Endothelial cell of umbilical vein (primary cell): Measurements from ENCODE around the gene SPG7. TPM values are rescaled to one million over a fixed set of nuclear protein-coding genes. Genes with fewer than 3 reads are reported as not detected.

Experiments used
- BruUV-seq: library from RNA; stranded (reverse); fragments of 400-500 nt; replicated peaks from 2 replicates; lab custom pipeline; 2021; lab: Mats Ljungman, UMichigan
- CTCF ChIA-PET: fragments of 300-600, 350-600 bp; sonication (Branson Sonifier 250); formaldehyde crosslinking; loops from one replicate; lab custom pipeline; 2021; ENCODE audit warnings: antibody characterized with exemption, inconsistent platforms; lab: Charles Lee
- POLR2A ChIA-PET: fragments of 300-600, 350-600 bp; sonication (Branson Sonifier 250); formaldehyde crosslinking; loops from one replicate; lab custom pipeline; 2021; ENCODE audit warnings: antibody characterized with exemption, inconsistent platforms; lab: Charles Lee
- DNase-seq: peaks from one replicate; pipeline ENCODE4 v3.0.0-alpha.2; 2011; ENCODE audit warnings: low read depth, low spot score
- FAIRE-seq: peaks from 2 replicates; lab custom pipeline; 2011; peaks lifted over from hg19 to GRCh38; lab: Jason Lieb, UNC
- H2AFZ ChIP-seq: 2 replicates; pipeline ENCODE4 v1.6.0; 2012; ENCODE audit warnings: low read depth, low read length, control low read depth, inconsistent platforms
- H3K27ac ChIP-seq: 2 replicates; pipeline ENCODE4 v1.5.1; 2011; ENCODE audit warnings: low read depth, mild to moderate bottlenecking, control low read depth, low read length, moderate library complexity; ENCODE audit not compliant: insufficient read depth
- H3K27me3 ChIP-seq, 2 experiments: 2 replicates each; pipeline versions ENCODE4 v1.6.0 to v1.6.1; 2011; ENCODE audit warnings: low read length in 2 of 2, mixed read lengths in 1 of 2; ENCODE audit not compliant: control insufficient read depth in 2 of 2, insufficient read depth in 2 of 2
- H3K36me3 ChIP-seq, 2 experiments: 2 replicates in 1 of 2; 3 replicates in 1 of 2; pipeline ENCODE4 v1.5.1; 2011; ENCODE audit warnings: low read length in 2 of 2, mild to moderate bottlenecking in 1 of 2, moderate library complexity in 1 of 2; ENCODE audit not compliant: control insufficient read depth in 2 of 2, insufficient read depth in 2 of 2; ENCODE audit errors: extremely low read depth in 1 of 2
- H3K4me1 ChIP-seq: 3 replicates; pipeline ENCODE4 v1.5.1; 2011; ENCODE audit warnings: mild to moderate bottlenecking, low read length; ENCODE audit not compliant: control insufficient read depth, insufficient read depth; ENCODE audit errors: extremely low read depth
- H3K4me2 ChIP-seq: 2 replicates; pipeline ENCODE4 v1.6.1; 2011; ENCODE audit warnings: low read length, control low read depth, mixed read lengths; ENCODE audit not compliant: insufficient read depth
- H3K4me3 ChIP-seq, 3 experiments: fragments of 200-600 bp in 1 of 3; sonication (generic), shearing (Covaris generic) in 1 of 3; replicated peaks in 1 of 3; 2 replicates each; pipeline ENCODE4 v1.5.1; 2011 to 2016; ENCODE audit warnings: control low read depth in 3 of 3, low read length in 3 of 3, mild to moderate bottlenecking in 2 of 3, inconsistent platforms in 1 of 3, low read depth in 1 of 3, moderate library complexity in 1 of 3; ENCODE audit not compliant: insufficient read depth in 1 of 3
- H3K79me2 ChIP-seq: 2 replicates; pipeline ENCODE4 v1.6.0; 2012; ENCODE audit warnings: low read length, inconsistent platforms; ENCODE audit not compliant: control insufficient read depth, insufficient read depth
- H3K9ac ChIP-seq: replicated peaks from 2 replicates; pipeline ENCODE3; 2011; ENCODE audit warnings: low read length, control low read depth; ENCODE audit not compliant: insufficient read depth; ENCODE audit errors: extremely low read depth
- H3K9me1 ChIP-seq: replicated peaks from 3 replicates; pipeline ENCODE4 v1.6.0; 2011; ENCODE audit warnings: mild to moderate bottlenecking, low read length; ENCODE audit not compliant: control insufficient read depth, insufficient read depth; ENCODE audit errors: extremely low read depth
- H3K9me3 ChIP-seq: replicated peaks from 2 replicates; pipeline ENCODE4 v1.5.1; 2012; ENCODE audit warnings: low read length, inconsistent platforms; ENCODE audit not compliant: control insufficient read depth, insufficient read depth
- H4K20me1 ChIP-seq: replicated peaks from 2 replicates; pipeline ENCODE3; 2011; ENCODE audit warnings: mild to moderate bottlenecking, low read length; ENCODE audit not compliant: control insufficient read depth, insufficient read depth; ENCODE audit errors: extremely low read depth
- CTCF ChIP-seq, 2 donors: IDR thresholded peaks; 1 replicate in 1 of 2; 2 replicates in 1 of 2; pipeline ENCODE4 v1.5.1; 2011; ENCODE audit warnings: low read length in 2 of 2, mild to moderate bottlenecking in 2 of 2, moderate library complexity in 2 of 2, control low read depth in 1 of 2, inconsistent platforms in 1 of 2, low read depth in 1 of 2; ENCODE audit not compliant: insufficient read depth in 1 of 2; ENCODE audit errors: extremely low read depth in 1 of 2
- EZH2 ChIP-seq: IDR thresholded peaks from 2 replicates; pipeline ENCODE4 v1.6.1; 2012; ENCODE audit warnings: borderline replicate concordance, low read depth, mild to moderate bottlenecking, moderate library complexity, low read length, inconsistent platforms; ENCODE audit not compliant: severe bottlenecking
- FOS ChIP-seq: IDR thresholded peaks from 2 replicates; pipeline ENCODE4 v1.6.1; 2011; ENCODE audit warnings: mild to moderate bottlenecking, low read length, moderate library complexity, borderline replicate concordance; ENCODE audit not compliant: insufficient read depth
- GATA2 ChIP-seq: IDR thresholded peaks from 2 replicates; pipeline ENCODE4 v1.7.0; 2011; ENCODE audit warnings: low read depth, mild to moderate bottlenecking, moderate library complexity, mixed read lengths, low read length; ENCODE audit not compliant: insufficient read length, insufficient read depth
- JUN ChIP-seq: IDR thresholded peaks from 2 replicates; pipeline ENCODE4 v1.6.1; 2011; ENCODE audit warnings: borderline replicate concordance, low read depth; ENCODE audit not compliant: insufficient read length, insufficient read depth
- MAX ChIP-seq: IDR thresholded peaks from 2 replicates; pipeline ENCODE4 v1.6.1; 2011; ENCODE audit not compliant: insufficient read depth, insufficient read length
- MYC ChIP-seq: IDR thresholded peaks from one replicate; pipeline ENCODE4 v1.6.1; 2011; ENCODE audit warnings: mild to moderate bottlenecking, low read depth, low read length
- POLR2A ChIP-seq: IDR thresholded peaks from 2 replicates; pipeline ENCODE4 v1.6.1; 2012; ENCODE audit warnings: low read depth, mild to moderate bottlenecking, control low read depth, low read length
- POLR2AphosphoS5 ChIP-seq: IDR thresholded peaks from 2 replicates; pipeline ENCODE4 v1.6.1; 2012; ENCODE audit warnings: low read depth, mild to moderate bottlenecking, control low read depth, low read length, moderate library complexity; ENCODE audit not compliant: insufficient read depth
- dilution Hi-C: fragments of 300-500 bp; cut with MboI; formaldehyde crosslinking; loops from one replicate; pipeline ENCODE4 v1.15.0; 2019; ENCODE audit warnings: low sequenced_read_pairs; ENCODE audit not compliant: extremely low pct_ligation_motif_present
- intact Hi-C: fragments of 100-400 bp; cut with micrococcal nuclease; formaldehyde crosslinking; loops from one replicate; pipeline ENCODE4 v1.10.0; 2022
- polyA plus RNA-seq, 4 experiments: library from polyadenylated mRNA; depleted of rRNA in 3 of 4; stranded (reverse) in 3 of 4; unstranded in 1 of 4; fragments of >200 nt; gene quantifications; 2 replicates each; pipeline versions ENCODE4 v1.2.1 to v1.2.3, GENCODE V29; 2011 to 2012; ENCODE audit warnings: missing spikeins in 1 of 4
- total RNA-seq: library from RNA; stranded (reverse); gene quantifications from 2 replicates; pipeline ENCODE4 v1.2.3, GENCODE V29; 2021

The SPG7 gene
- total and polyA plus RNA-seq, 2 donors (not counting 3 experiments of a cell fraction or from before 2014, with no cell fraction given), result 90.2 to 146 TPM

DNA sequence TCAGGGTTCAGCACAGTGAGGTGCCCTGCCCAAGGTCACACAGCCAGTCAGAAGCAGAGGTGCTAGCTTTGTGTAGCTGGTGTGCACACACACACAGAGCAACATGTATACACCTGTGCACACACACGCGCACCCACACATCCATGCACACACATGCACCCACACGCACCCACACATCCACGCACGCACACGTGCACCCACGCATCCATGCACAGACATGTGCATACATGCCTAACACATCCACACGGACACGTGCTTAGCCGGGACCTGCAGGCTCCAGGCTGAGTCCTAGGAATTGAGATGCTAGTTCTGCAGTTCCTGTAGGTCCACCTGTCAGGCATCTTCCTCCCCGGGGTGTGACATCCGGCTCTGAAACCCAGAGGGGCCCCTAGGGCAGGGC, 92.2 kb downstream of the SPG7 start:
- H4K20me1 ChIP-seq, result no peaks in the 10 kb centered on the region
- no peak for DNase-seq
- no peak overlapping the region for H2AFZ ChIP-seq
- H3K9ac ChIP-seq, result no peak overlapping the region
- H3K27me3 ChIP-seq, result no peaks in the 10 kb centered on the region
- H3K9me1 ChIP-seq, result no peaks in the 10 kb centered on the region
- H3K79me2 ChIP-seq, result no peaks in the 10 kb centered on the region
- no peak overlapping the region for H3K4me3 ChIP-seq
- ChIA-PET POLR2A (no interaction called here), CTCF (interaction anchor here (0.6 to 3.9 kb wide), 4 partner anchors 8 to 28 kb away, joined by 3 to 48 read pairs (median 5); partner anchors contain the start of gene DPEP1)
- FAIRE-seq, result no peak
- no peaks in the 10 kb centered on the region for H3K36me3 ChIP-seq
- intact Hi-C loops (no loop called here), dilution Hi-C loops (no loop called here)
- H3K9me3 ChIP-seq, result no peaks in the 10 kb centered on the region
- no peak overlapping the region for H3K27ac ChIP-seq
- no TSS peak for BruUV-seq
- TF ChIP-seq EZH2, result no peak
- TF ChIP-seq CTCF (IDR thresholded peaks at IDR 0.05; ENCODE audit: extremely low read depth in 1 of 2, insufficient read depth in 1 of 2, low read depth in 1 of 2, low read length in 2 of 2), result no peak
- TF ChIP-seq MYC, result no peak
- TF ChIP-seq POLR2AphosphoS5, result no peak
- TF ChIP-seq POLR2A, result no peak
- TF ChIP-seq GATA2, result no peak
- no peak for TF ChIP-seq JUN
- TF ChIP-seq FOS, result no peak
- no peak for TF ChIP-seq MAX
- no peak overlapping the region for H3K4me2 ChIP-seq
- peaks cover 11% of the 10 kb centered on the region for H3K4me1 ChIP-seq
